ENCODE results near the gene LOX. TPM values are rescaled to one million over a fixed set of nuclear protein-coding genes. Genes with fewer than 3 reads are reported as not detected.

The LOX gene
- total and polyA plus RNA-seq, 5 donors from 2014 or later = 0.02 to 0.25 (median 0.02) TPM; not detected in 2

GRCh38 chr5:122014236-122014935 is 63.7 kb downstream of the LOX start:
- peaks cover 6 to 27% (median 19%) of the 10 kb centered on the region in 4 donors for H3K4me1 Mint-ChIP-seq
- no peak overlapping the region for H3K27ac ChIP-seq (ENCODE audit: insufficient read depth, low read length, poor library complexity, severe bottlenecking)
- H3K36me3 ChIP-seq (ENCODE audit: control insufficient read depth, insufficient read depth, low read length) = no peaks in the 10 kb centered on the region
- H3K27ac Mint-ChIP-seq = peak overlapping the region in 1 of 3 donors; percentile 17
- ATAC-seq (ENCODE audit: low read depth in 2 of 2) = no peak
- H3K9me3 Mint-ChIP-seq = no peaks in the 10 kb centered on the region
- DNase-seq = no peak
- H3K27me3 ChIP-seq (ENCODE audit: control insufficient read depth, insufficient read depth, low read length) = no peaks in the 10 kb centered on the region
- H3K9me3 ChIP-seq (ENCODE audit: control insufficient read depth in 2 of 2, low read length in 2 of 2) = no peaks in the 10 kb centered on the region
- H3K27me3 Mint-ChIP-seq = no peaks in the 10 kb centered on the region
- no peaks in the 10 kb centered on the region for H3K4me1 ChIP-seq (ENCODE audit: control insufficient read depth, insufficient read depth, low read length, poor library complexity, severe bottlenecking)
- no peak overlapping the region for H3K4me3 ChIP-seq (ENCODE audit: low read depth, low read length)
- H3K36me3 Mint-ChIP-seq = peaks cover 13% of the 10 kb centered on the region
- H3K4me3 Mint-ChIP-seq = no peak overlapping the region

Other genes starting within 250 kb of the LOX start
- not detected for gene FTMT, start 226.4 kb downstream of the LOX start, total RNA-seq
- gene FTMT, start 226.4 kb downstream of the LOX start, polyA plus RNA-seq = not detected
- gene SRFBP1, start 116.3 kb downstream of the LOX start, total RNA-seq = 7.7 TPM
- gene SRFBP1, start 116.3 kb downstream of the LOX start, polyA plus RNA-seq = 10 to 100 TPM in 2 of 4 donors, 1 to 10 TPM in 2; 6.9 to 11.0 (median 9.8) TPM
- gene ZNF474, start 51.3 kb upstream of the LOX start, total RNA-seq = 0.20 TPM
- gene ZNF474, start 51.3 kb upstream of the LOX start, polyA plus RNA-seq = under 1 TPM in 1 of 4 donors, not detected in 3; 0.14 TPM
- not detected for gene SNCAIP, start 234.0 kb upstream of the LOX start, total RNA-seq
- gene SNCAIP, start 234.0 kb upstream of the LOX start, polyA plus RNA-seq = not detected